NCI-H748 (cell line): Measurements from ENCODE around the gene IGFL4.

Source experiments
- DNase-seq: peaks from one replicate; lab custom pipeline; 2025; ENCODE audit not compliant: unreplicated experiment; lab: John Stamatoyannopoulos, UW

IGFL4 gene

GRCh38 chr19:46022061-46022430, 18.8 kb downstream of the IGFL4 start:
- no peak for DNase-seq

GRCh38 chr19:46021531-46022041, 19.2 kb downstream of the IGFL4 start:
- no peak for DNase-seq

- no peak for DNase-seq
Observed at GRCh38 chr19:46020819-46021125, 20.0 kb downstream of the IGFL4 start.

- DNase-seq = no peak
Observed at GRCh38 chr19:46019270-46019669, 21.5 kb downstream of the IGFL4 start.

- no peak for DNase-seq
Observed at GRCh38 chr19:46018729-46019251, 22.0 kb downstream of the IGFL4 start.

- no peak for DNase-seq
Observed at GRCh38 chr19:46017874-46018675, 22.7 kb downstream of the IGFL4 start.

GRCh38 chr19:46017095-46017429, 23.7 kb downstream of the IGFL4 start:
- no peak for DNase-seq

GRCh38 chr19:46016426-46017094, 24.2 kb downstream of the IGFL4 start:
- DNase-seq = peak; percentile 84

GRCh38 chr19:46015687-46016425, 24.9 kb downstream of the IGFL4 start:
- peak; percentile 67 for DNase-seq

- peak; percentile 96 for DNase-seq
Observed at GRCh38 chr19:46014941-46015686, 25.7 kb downstream of the IGFL4 start.

- DNase-seq = peak; percentile 62
Observed at GRCh38 chr19:46014534-46014933, 26.3 kb downstream of the IGFL4 start.

- peak; percentile 72 for DNase-seq
Observed at GRCh38 chr19:46009530-46010510, 31.0 kb downstream of the IGFL4 start.

GRCh38 chr19:46006411-46006810, 34.4 kb downstream of the IGFL4 start:
- DNase-seq = no peak

GRCh38 chr19:46002678-46003275, 38.0 kb downstream of the IGFL4 start:
- no peak for DNase-seq

- peak; percentile 86 for DNase-seq
Observed at GRCh38 chr19:46000491-46001246, 40.1 kb downstream of the IGFL4 start.

- DNase-seq = peak; percentile 50
Observed at GRCh38 chr19:45999653-46000121, 41.1 kb downstream of the IGFL4 start.

- DNase-seq = no peak
Observed at GRCh38 chr19:45998834-45999233, 42.0 kb downstream of the IGFL4 start.

- no peak for DNase-seq
Observed at GRCh38 chr19:45996933-45997332, 43.9 kb downstream of the IGFL4 start.
